GM12891 (cell line): ENCODE results near the gene INO80D.
"Not testable (repeated sequence)": the region's sequence is repeated elsewhere in the genome, so short reads cannot be mapped to it uniquely, and the experiment has no call there.

Experiments
- PAX5 ChIP-seq: IDR thresholded peaks from 2 replicates; pipeline ENCODE4 v1.6.1; 2011; ENCODE audit warnings: low read length, moderate library complexity, mild to moderate bottlenecking; ENCODE audit not compliant: insufficient read depth, severe bottlenecking
- POLR2A ChIP-seq: IDR thresholded peaks from 2 replicates; pipeline ENCODE4 v1.6.1; 2011; ENCODE audit warnings: low read depth, low read length, control low read depth
- POLR2AphosphoS5 ChIP-seq: IDR thresholded peaks from 2 replicates; pipeline ENCODE4 v1.6.1; 2011; ENCODE audit warnings: low read depth, low read length, control low read depth
- POU2F2 ChIP-seq: IDR thresholded peaks from 2 replicates; pipeline ENCODE4 v1.6.1; 2011; ENCODE audit warnings: low read depth, mild to moderate bottlenecking, control low read depth, low read length, moderate library complexity
- SPI1 ChIP-seq: IDR thresholded peaks from 2 replicates; pipeline ENCODE4 v1.6.1; 2011; ENCODE audit warnings: low read depth, low read length, control low read depth
- TAF1 ChIP-seq: IDR thresholded peaks from 2 replicates; pipeline ENCODE4 v1.6.1; 2011; ENCODE audit warnings: low read depth, low read length, control low read depth

GRCh38 chr2:205988681-205989080, 97.3 kb downstream of the INO80D start:
- TF ChIP-seq POLR2AphosphoS5, TAF1, POLR2A, PAX5, SPI1, POU2F2: not testable (repeated sequence)
